ENCODE results near the gene NT5E. TPM values are rescaled to one million over a fixed set of nuclear protein-coding genes. Genes with fewer than 3 reads are reported as not detected.
"Not testable (repeated sequence)": the region's sequence is repeated elsewhere in the genome, so short reads cannot be mapped to it uniquely, and the experiment has no call there.

The NT5E gene
- 6.7 TPM for total RNA-seq

GRCh38 chr6:85449818-85450759 lies at the start of gene NT5E:
Gene NT5E, plus strand, starts transcription at chr6:85450083. Its CDS starts 57 bp downstream, at chr6:85450140.
- Histone ChIP-seq H3K4me1 (ENCODE audit: insufficient read depth, low read length) (peaks cover 15% of the 10 kb centered on the region), H3K4me3 (ENCODE audit: low read length) (peak within 1 kb of the TSS; percentile 42), H3K9me3 (ENCODE audit: low read depth, low read length) (no peaks in the 10 kb centered on the region), H3K27me3 (ENCODE audit: insufficient read depth, low read length) (peaks cover 70% of the 10 kb centered on the region)

GRCh38 chr6:85400331-85400730 lies 49.6 kb upstream of the NT5E start:
- Histone ChIP-seq H3K9me3 (ENCODE audit: low read depth, low read length) (no peaks in the 10 kb centered on the region), H3K4me1 (ENCODE audit: insufficient read depth, low read length) (peaks cover 3% of the 10 kb centered on the region), H3K27me3 (ENCODE audit: insufficient read depth, low read length) (no peaks in the 10 kb centered on the region), H3K4me3 (ENCODE audit: low read length) (no peak overlapping the region)

GRCh38 chr6:85401186-85402021 lies 48.5 kb upstream of the NT5E start:
- no peaks in the 10 kb centered on the region for H3K27me3 ChIP-seq (ENCODE audit: insufficient read depth, low read length)
- H3K4me1 ChIP-seq (ENCODE audit: insufficient read depth, low read length), result peaks cover 3% of the 10 kb centered on the region
- no peak overlapping the region for H3K4me3 ChIP-seq (ENCODE audit: low read length)
- no peaks in the 10 kb centered on the region for H3K9me3 ChIP-seq (ENCODE audit: low read depth, low read length)

GRCh38 chr6:85402071-85402470 lies 47.8 kb upstream of the NT5E start:
- no peak overlapping the region for H3K4me3 ChIP-seq (ENCODE audit: low read length)
- no peaks in the 10 kb centered on the region for H3K27me3 ChIP-seq (ENCODE audit: insufficient read depth, low read length)
- H3K9me3 ChIP-seq (ENCODE audit: low read depth, low read length), result no peaks in the 10 kb centered on the region
- H3K4me1 ChIP-seq (ENCODE audit: insufficient read depth, low read length), result peaks cover 3% of the 10 kb centered on the region

GRCh38 chr6:85402922-85403321 lies 47.0 kb upstream of the NT5E start:
- H3K4me1 ChIP-seq (ENCODE audit: insufficient read depth, low read length), result peaks cover 3% of the 10 kb centered on the region
- H3K27me3 ChIP-seq (ENCODE audit: insufficient read depth, low read length), result no peaks in the 10 kb centered on the region
- no peak overlapping the region for H3K4me3 ChIP-seq (ENCODE audit: low read length)
- no peaks in the 10 kb centered on the region for H3K9me3 ChIP-seq (ENCODE audit: low read depth, low read length)

GRCh38 chr6:85403331-85404015 lies 46.4 kb upstream of the NT5E start:
- Histone ChIP-seq H3K4me1 (ENCODE audit: insufficient read depth, low read length) (peaks cover 3% of the 10 kb centered on the region), H3K4me3 (ENCODE audit: low read length) (no peak overlapping the region), H3K9me3 (ENCODE audit: low read depth, low read length) (no peaks in the 10 kb centered on the region), H3K27me3 (ENCODE audit: insufficient read depth, low read length) (no peaks in the 10 kb centered on the region)

GRCh38 chr6:85404016-85404563 lies 45.8 kb upstream of the NT5E start:
- not testable (repeated sequence) for H3K4me1 ChIP-seq (ENCODE audit: insufficient read depth, low read length); H3K4me3 ChIP-seq (ENCODE audit: low read length); H3K27me3 ChIP-seq (ENCODE audit: insufficient read depth, low read length); H3K9me3 ChIP-seq (ENCODE audit: low read depth, low read length)

- no peaks in the 10 kb centered on the region for H3K9me3 ChIP-seq (ENCODE audit: low read depth, low read length)
- no peak overlapping the region for H3K4me3 ChIP-seq (ENCODE audit: low read length)
- H3K4me1 ChIP-seq (ENCODE audit: insufficient read depth, low read length), result peaks cover 3% of the 10 kb centered on the region
- H3K27me3 ChIP-seq (ENCODE audit: insufficient read depth, low read length), result no peaks in the 10 kb centered on the region
These were observed 45.2 kb upstream of the NT5E start for GRCh38 chr6:85404564-85405174.

GRCh38 chr6:85405175-85405852 lies 44.6 kb upstream of the NT5E start:
- no peaks in the 10 kb centered on the region for H3K27me3 ChIP-seq (ENCODE audit: insufficient read depth, low read length)
- peaks cover 3% of the 10 kb centered on the region for H3K4me1 ChIP-seq (ENCODE audit: insufficient read depth, low read length)
- H3K9me3 ChIP-seq (ENCODE audit: low read depth, low read length), result no peaks in the 10 kb centered on the region
- H3K4me3 ChIP-seq (ENCODE audit: low read length), result no peak overlapping the region

GRCh38 chr6:85405853-85406198 lies 44.1 kb upstream of the NT5E start:
- Histone ChIP-seq H3K27me3 (ENCODE audit: insufficient read depth, low read length) (no peaks in the 10 kb centered on the region), H3K4me3 (ENCODE audit: low read length) (no peak overlapping the region), H3K9me3 (ENCODE audit: low read depth, low read length) (no peaks in the 10 kb centered on the region), H3K4me1 (ENCODE audit: insufficient read depth, low read length) (peaks cover 3% of the 10 kb centered on the region)

- H3K9me3 ChIP-seq (ENCODE audit: low read depth, low read length), result no peaks in the 10 kb centered on the region
- peaks cover under 1% of the 10 kb centered on the region for H3K4me1 ChIP-seq (ENCODE audit: insufficient read depth, low read length)
- H3K4me3 ChIP-seq (ENCODE audit: low read length), result no peak overlapping the region
- H3K27me3 ChIP-seq (ENCODE audit: insufficient read depth, low read length), result no peaks in the 10 kb centered on the region
These were observed 43.2 kb upstream of the NT5E start for GRCh38 chr6:85406641-85407075.

- no peak overlapping the region for H3K4me3 ChIP-seq (ENCODE audit: low read length)
- H3K27me3 ChIP-seq (ENCODE audit: insufficient read depth, low read length), result no peaks in the 10 kb centered on the region
- H3K9me3 ChIP-seq (ENCODE audit: low read depth, low read length), result no peaks in the 10 kb centered on the region
- no peaks in the 10 kb centered on the region for H3K4me1 ChIP-seq (ENCODE audit: insufficient read depth, low read length)
These were observed 41.8 kb upstream of the NT5E start for GRCh38 chr6:85408039-85408438.

- no peaks in the 10 kb centered on the region for H3K4me1 ChIP-seq (ENCODE audit: insufficient read depth, low read length)
- H3K4me3 ChIP-seq (ENCODE audit: low read length), result no peak overlapping the region
- H3K27me3 ChIP-seq (ENCODE audit: insufficient read depth, low read length), result no peaks in the 10 kb centered on the region
- no peaks in the 10 kb centered on the region for H3K9me3 ChIP-seq (ENCODE audit: low read depth, low read length)
These were observed 36.9 kb upstream of the NT5E start for GRCh38 chr6:85412911-85413430.

GRCh38 chr6:85416049-85416448 lies 33.8 kb upstream of the NT5E start:
- Histone ChIP-seq H3K9me3 (ENCODE audit: low read depth, low read length) (no peaks in the 10 kb centered on the region), H3K4me3 (ENCODE audit: low read length) (no peak overlapping the region), H3K4me1 (ENCODE audit: insufficient read depth, low read length) (peaks cover 3% of the 10 kb centered on the region), H3K27me3 (ENCODE audit: insufficient read depth, low read length) (no peaks in the 10 kb centered on the region)

All from mononuclear cell (primary cell).